T-cell (primary cell): Measurements from ENCODE around the gene FIBP. TPM values are rescaled to one million over a fixed set of nuclear protein-coding genes. Genes with fewer than 3 reads are reported as not detected.

Experiments used
- ATAC-seq, 4 experiments: fragments of 200-7000 bp in 3 of 4; fragments of 150-1000 bp in 1 of 4; cut with Tn5 transposase; replicated peaks in 1 of 4; 1 replicate in 3 of 4; 2 replicates in 1 of 4; pipeline ENCODE4 v1.10.0; 2021; ENCODE audit warnings: moderate library complexity in 3 of 4, mild to moderate bottlenecking in 2 of 4, moderate number of reproducible peaks in 1 of 4
- CTCF ChIA-PET, 2 donors: fragments of 300-600 bp; sonication (Branson Sonifier 250); formaldehyde crosslinking; loops; one replicate each; lab custom pipeline; 2022; ENCODE audit warnings: antibody characterized with exemption in 2 of 2; lab: Charles Lee
- POLR2A ChIA-PET, 2 donors: fragments of 300-600 bp; sonication (Branson Sonifier 250); formaldehyde crosslinking; loops; one replicate each; lab custom pipeline; 2022; ENCODE audit warnings: antibody characterized with exemption in 2 of 2; lab: Charles Lee
- DNase-seq, 35 experiments: peaks; one replicate each; pipeline versions ENCODE4 v3.0.0 to v3.0.0-alpha.2; 2013 to 2023
- H3K27ac ChIP-seq: one replicate; pipeline ENCODE4 v1.5.1; 2013; ENCODE audit warnings: low read length
- H3K27me3 ChIP-seq, 2 experiments: replicated peaks in 1 of 2; 1 replicate in 1 of 2; 2 replicates in 1 of 2; pipeline versions ENCODE4 v1.6.1 to v1.7.0; 2013; ENCODE audit warnings: low read length in 1 of 2, mixed read lengths in 1 of 2; ENCODE audit not compliant: control insufficient read depth in 2 of 2, insufficient read depth in 2 of 2; ENCODE audit errors: extremely low read depth in 1 of 2
- H3K36me3 ChIP-seq, 2 donors: 1 replicate in 1 of 2; 2 replicates in 1 of 2; pipeline versions ENCODE4 v1.6.1 to v1.7.0; 2013; ENCODE audit warnings: low read length in 1 of 2; ENCODE audit not compliant: control insufficient read depth in 2 of 2, insufficient read depth in 1 of 2; ENCODE audit errors: extremely low read depth in 1 of 2
- H3K4me1 ChIP-seq, 2 experiments: 1 replicate in 1 of 2; 2 replicates in 1 of 2; pipeline versions ENCODE4 v1.6.1 to v1.7.0; 2013; ENCODE audit warnings: low read length in 2 of 2, mixed read lengths in 1 of 2; ENCODE audit not compliant: insufficient read depth in 2 of 2, control insufficient read depth in 1 of 2; ENCODE audit errors: extremely low read depth in 1 of 2
- H3K4me3 ChIP-seq, 2 donors: 1 replicate in 1 of 2; 2 replicates in 1 of 2; pipeline versions ENCODE4 v1.5.1 to v1.7.0; 2013; ENCODE audit warnings: mild to moderate bottlenecking in 2 of 2, low read length in 1 of 2, moderate library complexity in 1 of 2; ENCODE audit not compliant: control insufficient read depth in 1 of 2; ENCODE audit errors: extremely low read depth in 1 of 2
- H3K9me3 ChIP-seq: 2 replicates; pipeline ENCODE4 v1.7.0; 2013
- H3K27ac Mint-ChIP-seq, 2 donors: one replicate each; pipeline ENCODE4 v1.8.0; 2020 to 2021; ENCODE audit warnings: mild to moderate bottlenecking in 2 of 2, mixed read lengths in 2 of 2
- H3K27me3 Mint-ChIP-seq, 2 donors: one replicate each; pipeline ENCODE4 v1.8.0; 2021 to 2022; ENCODE audit warnings: mixed read lengths in 2 of 2
- H3K36me3 Mint-ChIP-seq: one replicate; pipeline ENCODE4 v1.8.0; 2021; ENCODE audit warnings: mixed read lengths
- H3K4me1 Mint-ChIP-seq, 3 donors: one replicate each; pipeline ENCODE4 v1.8.0; 2020 to 2022; ENCODE audit warnings: mixed read lengths in 3 of 3, mild to moderate bottlenecking in 1 of 3
- H3K4me3 Mint-ChIP-seq, 3 donors: one replicate each; pipeline ENCODE4 v1.8.0; 2020 to 2022; ENCODE audit warnings: mild to moderate bottlenecking in 3 of 3, mixed read lengths in 3 of 3, moderate library complexity in 3 of 3
- H3K9me3 Mint-ChIP-seq, 3 donors: one replicate each; pipeline ENCODE4 v1.8.0; 2020 to 2022; ENCODE audit warnings: mixed read lengths in 3 of 3
- WGBS: methylation state at CpG from one replicate; pipeline ENCODE4 v1.1.5; 2013; ENCODE audit warnings: missing lambda C conversion rate; ENCODE audit not compliant: insufficient coverage; 5-methylcytosine and 5-hydroxymethylcytosine counted together
- total RNA-seq, 35 experiments: library from RNA in 6 of 35; stranded (reverse) in 6 of 35; fragments of 120-200 nt in 1 of 35; gene quantifications; one replicate each; pipeline versions ENCODE4 v1.2.1 to v1.2.4 and lab custom pipeline; 2013 to 2026

FIBP gene
- total RNA-seq, 5 donors from 2014 or later (not counting 1 experiment from before 2014, with no cell fraction given) = 30.2 to 47.1 (median 39.2) TPM

- Histone ChIP-seq H3K27me3 (peaks cover 0 to 2% of the 10 kb centered on the region in 2 experiments), H3K4me3 (peak overlapping the region; percentile 67 to 93), H3K4me1 (peaks cover 7 to 24% of the 10 kb centered on the region in 2 experiments), H3K9me3 (no peaks in the 10 kb centered on the region), H3K36me3 (no peaks in the 10 kb centered on the region), H3K27ac (no peak overlapping the region)
- no peaks in the 10 kb centered on the region for H3K27me3 Mint-ChIP-seq
- no peaks in the 10 kb centered on the region for H3K36me3 Mint-ChIP-seq
- no peak overlapping the region for H3K4me3 Mint-ChIP-seq
- H3K9me3 Mint-ChIP-seq = no peaks in the 10 kb centered on the region
- ChIA-PET POLR2A (no interaction called here), CTCF (interaction anchor here in 1 of 2 donors (1.2 to 2.4 kb wide), 2 partner anchors 26 to 51 kb away, joined by 5 to 7 read pairs; no protein-coding TSS in a partner anchor)
- DNase-seq = peak in 1 of 35 experiments; percentile 23
- no peak overlapping the region for H3K27ac Mint-ChIP-seq
- H3K4me1 Mint-ChIP-seq = peaks cover 8 to 16% (median 9%) of the 10 kb centered on the region in 3 donors
- 57% methylated on average over 6 of the region's 6 CpGs for WGBS
- ATAC-seq = no peak
Observed at GRCh38 chr11:65834202-65834601, 54.1 kb downstream of the FIBP start.

Other genes with a start within 250 kb of the FIBP start
- gene RELA, start 225.6 kb downstream of the FIBP start, total RNA-seq = 100 to 1,000 TPM; 155 to 302 (median 172) TPM
- 100 to 1,000 TPM in 4 of 5 donors, 10 to 100 TPM in 1; 99.9 to 111 (median 104) TPM for gene KAT5, start 176.2 kb downstream of the FIBP start, total RNA-seq
- 10 to 100 TPM; 35.8 to 77.4 (median 70.7) TPM for gene RNASEH2C, start 167.7 kb downstream of the FIBP start, total RNA-seq
- gene AP5B1, start 107.5 kb downstream of the FIBP start, total RNA-seq = 10 to 100 TPM; 17.7 to 31.6 (median 30.1) TPM
- under 1 TPM in 2 of 5 donors, not detected in 3; 0.12 to 0.13 TPM for gene OVOL1, start 101.4 kb downstream of the FIBP start, total RNA-seq
- 1 to 10 TPM in 4 of 5 donors, under 1 TPM in 1; 0.26 to 1.4 (median 1.2) TPM for gene SNX32, start 54.5 kb downstream of the FIBP start, total RNA-seq
- gene CFL1, start 30.3 kb downstream of the FIBP start, total RNA-seq = 100 to 1,000 TPM; 584 to 761 (median 636) TPM
- 100 to 1,000 TPM in 2 of 5 donors, 10 to 100 TPM in 3; 55.5 to 118 (median 95.6) TPM for gene MUS81, start 28.0 kb downstream of the FIBP start, total RNA-seq
- 10 to 100 TPM in 3 of 5 donors, 1 to 10 TPM in 2; 7.0 to 14.1 (median 10.2) TPM for gene EFEMP2, start 15.7 kb downstream of the FIBP start, total RNA-seq
- gene CTSW, start 8.6 kb downstream of the FIBP start, total RNA-seq = 100 to 1,000 TPM in 1 of 5 donors, 10 to 100 TPM in 4; 45.3 to 127 (median 66.4) TPM
- gene CCDC85B, start 2.2 kb upstream of the FIBP start, total RNA-seq = 10 to 100 TPM; 20.3 to 39.0 (median 37.4) TPM
- gene FOSL1, start 11.9 kb upstream of the FIBP start, total RNA-seq = 1 to 10 TPM in 2 of 5 donors, under 1 TPM in 3; 0.49 to 1.6 (median 0.65) TPM
- 10 to 100 TPM; 20.5 to 66.7 (median 63.3) TPM for gene C11orf68, start 30.6 kb upstream of the FIBP start, total RNA-seq
- 100 to 1,000 TPM in 3 of 5 donors, 10 to 100 TPM in 2; 56.3 to 122 (median 107) TPM for gene DRAP1, start 31.0 kb upstream of the FIBP start, total RNA-seq
- not detected for gene TSGA10IP, start 57.0 kb upstream of the FIBP start, total RNA-seq
- 10 to 100 TPM; 70.9 to 95.2 (median 89.9) TPM for gene SART1, start 73.3 kb upstream of the FIBP start, total RNA-seq
- 100 to 1,000 TPM in 1 of 5 donors, 10 to 100 TPM in 4; 50.7 to 114 (median 58.8) TPM for gene EIF1AD, start 113.7 kb upstream of the FIBP start, total RNA-seq
- gene BANF1, start 114.0 kb upstream of the FIBP start, total RNA-seq = 100 to 1,000 TPM in 1 of 5 donors, 10 to 100 TPM in 4; 70.9 to 101 (median 82.6) TPM
- gene CST6, start 123.5 kb upstream of the FIBP start, total RNA-seq = not detected
- not detected for gene CATSPER1, start 138.0 kb upstream of the FIBP start, total RNA-seq
- under 1 TPM in 1 of 5 donors, not detected in 4; 0.18 TPM for gene GAL3ST3, start 160.7 kb upstream of the FIBP start, total RNA-seq
- gene SF3B2, start 163.9 kb upstream of the FIBP start, total RNA-seq = 100 to 1,000 TPM; 189 to 264 (median 224) TPM
- gene PACS1, start 181.8 kb upstream of the FIBP start, total RNA-seq = 100 to 1,000 TPM; 222 to 268 (median 236) TPM